Skeletal muscle tissue (tissue), 4 donors: ENCODE measurements around the gene NEURL3. TPM values are rescaled to one million over a fixed set of nuclear protein-coding genes. Genes with fewer than 3 reads are reported as not detected.
"Not testable (repeated sequence)": the region's sequence is repeated elsewhere in the genome, so short reads cannot be mapped to it uniquely, and the experiment has no call there.

Source experiments
- H3K27ac ChIP-seq: one replicate; pipeline ENCODE4 v1.7.0; 2013; ENCODE audit warnings: mild to moderate bottlenecking, low read depth, low read length, inconsistent platforms
- H3K27me3 ChIP-seq, 3 donors: one replicate each; pipeline ENCODE4 v1.7.0; 2013; ENCODE audit warnings: low read length in 3 of 3; ENCODE audit not compliant: control insufficient read depth in 3 of 3, insufficient read depth in 3 of 3
- H3K36me3 ChIP-seq, 3 donors: one replicate each; pipeline ENCODE4 v1.7.0; 2013; ENCODE audit warnings: low read length in 3 of 3; ENCODE audit not compliant: control insufficient read depth in 3 of 3, insufficient read depth in 3 of 3
- H3K4me1 ChIP-seq, 3 donors: one replicate each; pipeline ENCODE4 v1.7.0; 2013; ENCODE audit warnings: low read length in 3 of 3, mild to moderate bottlenecking in 3 of 3; ENCODE audit not compliant: control insufficient read depth in 3 of 3, insufficient read depth in 3 of 3
- H3K4me3 ChIP-seq, 3 donors: one replicate each; pipeline ENCODE4 v1.7.0; 2013; ENCODE audit warnings: low read length in 3 of 3
- H3K9ac ChIP-seq, 3 donors: one replicate each; pipeline ENCODE4 v1.7.0; 2013; ENCODE audit warnings: low read length in 3 of 3, mild to moderate bottlenecking in 3 of 3, moderate library complexity in 2 of 3, low read depth in 1 of 3
- H3K9me3 ChIP-seq, 3 donors: one replicate each; pipeline ENCODE4 v1.7.0; 2013; ENCODE audit warnings: low read length in 3 of 3; ENCODE audit not compliant: control insufficient read depth in 3 of 3
- total RNA-seq: library from RNA; depleted of rRNA; stranded (reverse); fragments of >200 nt; gene quantifications from one replicate; pipeline ENCODE4 v1.2.3, GENCODE V29; 2014
- donor health status: Osteomylitis.

The NEURL3 gene
- total RNA-seq, 1 donor from 2014 or later: not detected

DNA sequence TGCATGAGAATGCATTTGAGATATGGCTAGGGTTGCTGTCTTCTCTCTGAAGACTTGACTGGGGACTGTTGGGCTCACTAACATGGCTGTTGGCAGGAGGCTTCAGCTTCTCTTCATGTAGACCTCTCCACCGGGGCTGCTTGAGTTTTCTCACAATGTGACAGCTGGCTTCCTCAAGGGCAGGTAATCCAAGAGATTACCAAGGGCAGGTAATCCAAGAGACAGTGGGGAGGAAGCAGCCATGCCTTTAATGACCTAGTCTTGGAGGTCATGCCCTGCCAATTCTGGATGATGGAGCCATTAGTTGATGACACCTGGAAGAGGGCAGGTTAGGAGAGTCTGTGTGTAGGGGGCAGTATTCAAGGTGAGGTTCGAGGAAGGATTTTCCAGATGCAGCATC is 40.5 kb downstream of the NEURL3 start:
- no peaks in the 10 kb centered on the region for H3K4me1 ChIP-seq
- H3K4me3 ChIP-seq: no peak overlapping the region
- no peak overlapping the region for H3K9ac ChIP-seq
- H3K27ac ChIP-seq: no peak overlapping the region
- H3K36me3 ChIP-seq: no peaks in the 10 kb centered on the region
- peaks cover 0 to 4% (median 0%) of the 10 kb centered on the region in 3 donors for H3K27me3 ChIP-seq
- H3K9me3 ChIP-seq: no peaks in the 10 kb centered on the region

DNA sequence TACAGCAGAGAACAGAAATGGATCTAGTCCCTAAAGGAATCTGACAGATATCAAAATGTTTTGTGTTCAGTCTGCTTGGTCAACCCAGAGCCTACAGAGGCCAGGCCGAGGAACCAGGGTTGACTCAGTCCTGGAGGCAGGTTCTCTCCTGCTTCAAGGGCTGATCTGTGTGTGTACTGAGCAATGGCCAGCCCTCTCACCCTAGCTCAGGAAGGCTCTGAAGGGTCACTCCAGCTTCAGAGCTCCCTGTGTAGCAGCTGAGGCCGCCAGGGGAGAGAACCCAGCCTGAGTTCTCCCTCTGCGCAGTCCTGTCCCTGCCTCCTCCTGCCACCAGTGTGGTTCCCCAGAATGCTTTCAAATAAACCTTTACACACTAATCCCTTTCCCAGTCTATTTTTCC is 41.1 kb downstream of the NEURL3 start:
- no peaks in the 10 kb centered on the region for H3K4me1 ChIP-seq
- no peak overlapping the region for H3K4me3 ChIP-seq
- H3K9ac ChIP-seq: no peak overlapping the region
- no peaks in the 10 kb centered on the region for H3K36me3 ChIP-seq
- no peaks in the 10 kb centered on the region for H3K9me3 ChIP-seq
- no peak overlapping the region for H3K27ac ChIP-seq
- peaks cover 0 to 2% (median 0%) of the 10 kb centered on the region in 3 donors for H3K27me3 ChIP-seq

DNA sequence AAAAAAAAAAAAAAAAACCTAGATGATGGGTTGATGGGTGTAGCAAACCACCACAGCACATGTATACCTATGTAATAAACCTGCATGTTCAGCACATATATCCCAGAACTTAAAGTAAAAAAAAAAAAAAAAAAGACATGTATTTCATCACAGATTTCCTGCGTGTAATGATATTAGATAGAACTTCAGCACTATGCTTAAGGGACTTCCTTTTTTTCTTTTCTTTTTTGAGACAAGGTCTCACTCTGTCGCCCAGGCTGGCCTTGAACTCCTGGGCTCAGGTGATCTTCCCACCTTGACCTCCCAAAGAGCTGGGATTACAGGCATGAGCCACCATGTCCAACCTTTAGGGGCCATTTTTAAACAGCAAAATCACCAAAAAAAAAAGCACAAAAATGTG is 42.0 kb downstream of the NEURL3 start:
- no peaks in the 10 kb centered on the region for H3K4me1 ChIP-seq
- H3K27me3 ChIP-seq: no peaks in the 10 kb centered on the region
- no peaks in the 10 kb centered on the region for H3K9me3 ChIP-seq
- H3K27ac ChIP-seq: no peak overlapping the region
- no peaks in the 10 kb centered on the region for H3K36me3 ChIP-seq
- H3K4me3 ChIP-seq: no peak overlapping the region
- no peak overlapping the region for H3K9ac ChIP-seq

DNA sequence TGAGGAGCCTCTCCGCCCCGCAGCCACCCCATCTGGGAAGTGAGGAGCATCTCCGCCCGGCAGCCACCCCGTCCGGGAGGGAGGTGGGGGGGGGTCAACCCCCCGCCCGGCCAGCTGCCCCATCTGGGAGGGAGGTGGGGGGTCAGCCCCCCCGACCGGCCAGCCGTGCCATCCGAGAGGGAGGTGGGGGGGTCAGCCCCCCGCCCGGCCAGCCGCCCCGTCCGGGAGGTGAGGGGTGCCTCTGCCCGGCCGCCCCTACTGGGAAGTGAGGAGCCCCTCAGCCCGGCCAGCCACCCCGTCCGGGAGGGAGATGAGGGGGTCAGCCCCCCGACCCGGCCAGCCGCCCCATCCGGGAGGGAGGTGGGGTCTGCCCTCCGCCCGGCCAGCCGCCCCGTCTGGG is 43.5 kb downstream of the NEURL3 start:
- H3K4me3 ChIP-seq, H3K9ac ChIP-seq, H3K9me3 ChIP-seq, H3K36me3 ChIP-seq, H3K4me1 ChIP-seq, H3K27ac ChIP-seq, H3K27me3 ChIP-seq: not testable (repeated sequence)

DNA sequence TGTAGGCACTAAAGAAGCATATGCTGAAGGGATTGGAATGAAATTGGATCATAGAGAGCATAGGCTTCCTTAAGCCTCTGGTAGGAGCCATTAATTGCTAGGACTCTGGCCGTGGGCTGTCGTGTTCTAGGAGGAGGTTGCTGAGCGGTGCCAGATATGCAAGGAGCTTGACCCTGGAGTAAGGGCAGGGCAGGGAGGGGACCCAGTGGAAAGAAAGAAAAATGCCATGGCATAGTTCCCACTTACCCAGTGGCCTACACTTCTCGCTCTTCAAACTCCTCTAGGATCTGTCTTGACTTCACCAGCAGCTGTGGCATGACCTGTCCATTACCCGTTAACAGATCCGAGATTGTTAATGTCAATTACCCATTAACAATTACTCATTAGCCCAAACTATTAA is 53.1 kb downstream of the NEURL3 start:
- no peak overlapping the region for H3K9ac ChIP-seq
- peaks cover 0 to 5% (median 4%) of the 10 kb centered on the region in 3 donors for H3K4me1 ChIP-seq
- no peaks in the 10 kb centered on the region for H3K36me3 ChIP-seq
- no peak overlapping the region for H3K4me3 ChIP-seq
- peaks cover 0 to 5% (median 3%) of the 10 kb centered on the region in 3 donors for H3K27me3 ChIP-seq
- no peaks in the 10 kb centered on the region for H3K9me3 ChIP-seq
- H3K27ac ChIP-seq: no peak overlapping the region

DNA sequence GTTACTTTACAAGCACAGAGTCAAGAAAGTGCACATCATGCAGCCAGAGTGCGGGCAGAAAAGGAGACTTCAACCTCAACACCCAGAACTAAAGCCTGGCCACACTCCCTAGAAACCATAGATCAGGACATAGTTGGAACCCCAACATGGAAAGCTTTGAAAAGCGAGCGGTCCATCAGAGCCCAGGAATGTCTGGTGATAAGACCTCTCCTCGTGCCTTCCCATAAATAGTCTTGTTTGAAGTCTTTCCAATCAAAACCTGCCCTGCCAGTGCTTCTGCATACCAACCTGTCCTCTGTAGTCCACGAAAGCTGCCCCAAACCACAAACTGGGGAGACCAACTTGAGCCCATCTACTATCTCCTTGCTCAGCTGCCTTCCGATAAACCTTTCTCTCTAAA is 55.5 kb downstream of the NEURL3 start:
- H3K9me3 ChIP-seq: no peaks in the 10 kb centered on the region
- H3K27ac ChIP-seq: no peak overlapping the region
- no peak overlapping the region for H3K9ac ChIP-seq
- H3K27me3 ChIP-seq: peaks cover 0 to 5% (median 3%) of the 10 kb centered on the region in 3 donors
- H3K36me3 ChIP-seq: no peaks in the 10 kb centered on the region
- no peak overlapping the region for H3K4me3 ChIP-seq
- peaks cover 0 to 5% (median 4%) of the 10 kb centered on the region in 3 donors for H3K4me1 ChIP-seq

DNA sequence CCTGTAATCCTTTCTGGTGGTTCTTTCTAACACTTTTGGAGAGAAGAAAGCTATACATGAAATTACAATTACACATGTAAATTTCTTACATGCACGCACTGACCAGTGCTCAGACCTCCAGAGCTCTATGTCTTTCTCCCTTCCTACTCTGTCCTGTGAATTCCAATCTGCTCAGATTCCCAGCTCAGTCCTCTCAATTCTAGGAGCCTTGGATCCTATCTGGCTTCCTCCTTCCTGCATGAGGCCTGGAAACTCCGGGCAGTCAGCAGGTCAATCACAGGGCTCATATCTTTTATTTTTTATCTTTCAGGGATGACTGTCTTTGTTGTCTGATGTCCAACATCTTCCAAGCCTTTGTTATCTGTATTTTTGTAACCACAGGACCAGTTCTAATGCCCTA is 56.0 kb downstream of the NEURL3 start:
- Histone ChIP-seq H3K4me3 (no peak overlapping the region), H3K27me3 (peaks cover 0 to 5% (median 3%) of the 10 kb centered on the region in 3 donors), H3K27ac (no peak overlapping the region), H3K4me1 (peaks cover 0 to 5% (median 4%) of the 10 kb centered on the region in 3 donors), H3K9me3 (no peaks in the 10 kb centered on the region), H3K9ac (no peak overlapping the region), H3K36me3 (no peaks in the 10 kb centered on the region)

DNA sequence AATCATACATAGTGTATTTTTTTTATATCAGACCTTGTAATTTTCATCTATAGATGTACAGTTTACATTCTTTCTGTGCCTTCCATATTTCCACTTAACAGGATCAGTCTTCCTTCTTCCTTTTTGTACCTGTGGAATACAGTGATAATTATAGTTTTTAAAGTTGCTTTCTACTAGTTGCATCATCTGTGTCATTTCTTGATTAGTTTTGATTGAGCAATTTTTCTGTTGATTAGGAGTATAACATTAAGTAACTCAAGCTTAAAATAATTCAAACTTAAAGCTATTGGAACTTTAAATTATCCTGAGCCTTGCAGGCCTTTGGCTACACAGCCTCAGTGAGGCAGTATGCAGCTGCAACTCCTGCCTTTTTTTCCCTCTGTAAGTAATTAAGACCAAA is 57.4 kb downstream of the NEURL3 start:
- no peak overlapping the region for H3K9ac ChIP-seq
- no peak overlapping the region for H3K27ac ChIP-seq
- peaks cover 0 to 5% (median 4%) of the 10 kb centered on the region in 3 donors for H3K4me1 ChIP-seq
- no peaks in the 10 kb centered on the region for H3K36me3 ChIP-seq
- H3K4me3 ChIP-seq: no peak overlapping the region
- no peaks in the 10 kb centered on the region for H3K9me3 ChIP-seq
- peaks cover 0 to 3% (median 0%) of the 10 kb centered on the region in 3 donors for H3K27me3 ChIP-seq

Other genes with a start within 250 kb of the NEURL3 start
- gene TMEM127, start 239.4 kb downstream of the NEURL3 start, total RNA-seq: 8.9 TPM
- gene CIAO1, start 239.1 kb downstream of the NEURL3 start, total RNA-seq: 51.1 TPM
- 60.5 TPM for gene SNRNP200, start 199.8 kb downstream of the NEURL3 start, total RNA-seq
- 3.7 TPM for gene ITPRIPL1, start 180.0 kb downstream of the NEURL3 start, total RNA-seq
- gene NCAPH, start 169.6 kb downstream of the NEURL3 start, total RNA-seq: 2.6 TPM
- gene ARID5A, start 31.4 kb upstream of the NEURL3 start, total RNA-seq: 9.9 TPM
- 23.5 TPM for gene KANSL3, start 133.0 kb upstream of the NEURL3 start, total RNA-seq
- gene FER1L5, start 137.4 kb upstream of the NEURL3 start, total RNA-seq: 0.52 TPM
- 37.1 TPM for gene LMAN2L, start 234.7 kb upstream of the NEURL3 start, total RNA-seq